ENCODE data around the gene ST6GALNAC3.

ST6GALNAC3 gene

GRCh38 chr1:76352741-76353435, 278.3 kb downstream of the ST6GALNAC3 start:
- peak in 1 of 14 donors; percentile 4 for DNase-seq

- no peak for DNase-seq
These were observed 279.7 kb downstream of the ST6GALNAC3 start for GRCh38 chr1:76354236-76354635.

GRCh38 chr1:76366726-76367125, 292.2 kb downstream of the ST6GALNAC3 start:
- no peak for DNase-seq

GRCh38 chr1:76371941-76372340, 297.4 kb downstream of the ST6GALNAC3 start:
- DNase-seq, result no peak

- no peak for DNase-seq
These were observed 299.5 kb downstream of the ST6GALNAC3 start for GRCh38 chr1:76374086-76374485.

- DNase-seq, result no peak
These were observed 302.7 kb downstream of the ST6GALNAC3 start for GRCh38 chr1:76377247-76377646.

- peak in 2 of 14 donors; percentile 17 to 70 for DNase-seq
These were observed 305.0 kb downstream of the ST6GALNAC3 start for GRCh38 chr1:76379506-76379905.

GRCh38 chr1:76381450-76382097, 307.0 kb downstream of the ST6GALNAC3 start:
- DNase-seq, result no peak

GRCh38 chr1:76388261-76388660, 313.7 kb downstream of the ST6GALNAC3 start:
- DNase-seq, result no peak

- peak in 9 of 14 donors; percentile 19 to 81 (median 45) for DNase-seq
These were observed 315.9 kb downstream of the ST6GALNAC3 start for GRCh38 chr1:76390456-76390855.

- DNase-seq, result no peak
These were observed 320.5 kb downstream of the ST6GALNAC3 start for GRCh38 chr1:76395059-76395458.

GRCh38 chr1:76402128-76402527, 327.6 kb downstream of the ST6GALNAC3 start:
- no peak for DNase-seq

GRCh38 chr1:76408303-76408702, 333.8 kb downstream of the ST6GALNAC3 start:
- DNase-seq, result no peak

- DNase-seq, result no peak
These were observed 336.0 kb downstream of the ST6GALNAC3 start for GRCh38 chr1:76410499-76410898.

- no peak for DNase-seq
These were observed 344.0 kb downstream of the ST6GALNAC3 start for GRCh38 chr1:76418531-76418930.

- no peak for DNase-seq
These were observed 345.1 kb downstream of the ST6GALNAC3 start for GRCh38 chr1:76419603-76420002.

GRCh38 chr1:76425201-76426145, 350.9 kb downstream of the ST6GALNAC3 start:
- no peak for DNase-seq

- no peak for DNase-seq
These were observed 352.1 kb downstream of the ST6GALNAC3 start for GRCh38 chr1:76426606-76427005.

- DNase-seq, result no peak
These were observed 353.5 kb downstream of the ST6GALNAC3 start for GRCh38 chr1:76428028-76428427.

GRCh38 chr1:76430531-76430930, 356.0 kb downstream of the ST6GALNAC3 start:
- DNase-seq, result no peak

- no peak for DNase-seq
These were observed 359.0 kb downstream of the ST6GALNAC3 start for GRCh38 chr1:76433526-76433925.

- DNase-seq, result no peak
These were observed 368.7 kb downstream of the ST6GALNAC3 start for GRCh38 chr1:76443217-76443616.

- no peak for DNase-seq
These were observed 370.2 kb downstream of the ST6GALNAC3 start for GRCh38 chr1:76444773-76445172.

Data from C1 segment of cervical spinal cord (tissue), 14 donors.